Smooth muscle cell (in vitro differentiated cells): ENCODE measurements around the gene TAPBPL. TPM values are rescaled to one million over a fixed set of nuclear protein-coding genes. Genes with fewer than 3 reads are reported as not detected.
A peak's percentile ranks its signal among the peaks of the same experiment; 100 is the strongest.
"Not testable (repeated sequence)": the region's sequence is repeated elsewhere in the genome, so short reads cannot be mapped to it uniquely, and the experiment has no call there.

Source experiments
- DNase-seq: peaks from one replicate; lab custom pipeline; 2025; ENCODE audit not compliant: unreplicated experiment; lab: John Stamatoyannopoulos, UW
- H2AFZ ChIP-seq: fragments of 200-600 bp; sonication (generic); 2 replicates; pipeline ENCODE4 v1.6.0; 2016; ENCODE audit warnings: antibody characterized with exemption, low read depth, mild to moderate bottlenecking
- H3F3A ChIP-seq: fragments of 200-600 bp; sonication (generic); 2 replicates; pipeline ENCODE4 v1.6.0; 2017; ENCODE audit warnings: antibody characterized with exemption, low read depth
- H3K27ac ChIP-seq: fragments of 200-600 bp; sonication (generic); 2 replicates; pipeline ENCODE4 v1.5.1; 2016; ENCODE audit warnings: low read depth, mild to moderate bottlenecking
- H3K27me3 ChIP-seq: fragments of 200-600 bp; sonication (generic); 2 replicates; pipeline ENCODE4 v1.6.1; 2016; ENCODE audit warnings: low read depth, mild to moderate bottlenecking
- H3K36me3 ChIP-seq: fragments of 200-600 bp; sonication (generic); 2 replicates; pipeline ENCODE4 v1.5.1; 2016; ENCODE audit warnings: low read depth
- H3K4me1 ChIP-seq: fragments of 200-600 bp; sonication (generic); 2 replicates; pipeline ENCODE4 v1.5.1; 2016; ENCODE audit warnings: low read depth
- H3K4me2 ChIP-seq: fragments of 200-600 bp; sonication (generic); 2 replicates; pipeline ENCODE4 v1.6.0; 2016; ENCODE audit warnings: mild to moderate bottlenecking
- H3K4me3 ChIP-seq: fragments of 200-600 bp; sonication (generic); 2 replicates; pipeline ENCODE4 v1.5.1; 2016; ENCODE audit warnings: mild to moderate bottlenecking
- H3K79me2 ChIP-seq: fragments of 200-600 bp; sonication (generic); 2 replicates; pipeline ENCODE4 v1.6.0; 2016; ENCODE audit warnings: low read depth, mild to moderate bottlenecking
- H3K9ac ChIP-seq: fragments of 200-600 bp; sonication (generic); 2 replicates; pipeline ENCODE4 v1.6.0; 2016; ENCODE audit warnings: low read depth
- H3K9me3 ChIP-seq: fragments of 200-600 bp; sonication (generic); replicated peaks from 2 replicates; pipeline ENCODE4 v1.5.1; 2016; ENCODE audit warnings: low read depth
- H4K20me1 ChIP-seq: fragments of 200-600 bp; sonication (generic); 2 replicates; pipeline ENCODE4 v1.6.0; 2016; ENCODE audit warnings: low read depth
- WGBS: methylation state at CpG from one replicate; pipeline ENCODE4 v1.1.7; 2016; ENCODE audit warnings: low lambda C conversion rate; 5-methylcytosine and 5-hydroxymethylcytosine counted together
- polyA plus RNA-seq: library from polyadenylated mRNA; unstranded; fragments of >200 nt; fragmentation: Nextera tagmentation; extraction: Ambion mirVana; gene quantifications from 2 replicates; pipeline ENCODE4 v1.2.1, GENCODE V29; 2016
- total RNA-seq: library from RNA; depleted of rRNA; stranded (reverse); fragments of >200 nt; gene quantifications from 2 replicates; pipeline ENCODE4 v1.2.3, GENCODE V29; 2014
- TF ChIP-seq, protein P1 (sequence below): fragments of 200-600 bp; sonication (generic); IDR thresholded peaks from 2 replicates; pipeline ENCODE4 v1.5.1; 2017; ENCODE audit warnings: borderline replicate concordance, mild to moderate bottlenecking, antibody characterized with exemption; ENCODE audit not compliant: insufficient read depth, poor library complexity, severe bottlenecking

TAPBPL gene
- total and polyA plus RNA-seq, 2 experiments from 2014 or later, result 0.85 to 3.2 TPM

DNA sequence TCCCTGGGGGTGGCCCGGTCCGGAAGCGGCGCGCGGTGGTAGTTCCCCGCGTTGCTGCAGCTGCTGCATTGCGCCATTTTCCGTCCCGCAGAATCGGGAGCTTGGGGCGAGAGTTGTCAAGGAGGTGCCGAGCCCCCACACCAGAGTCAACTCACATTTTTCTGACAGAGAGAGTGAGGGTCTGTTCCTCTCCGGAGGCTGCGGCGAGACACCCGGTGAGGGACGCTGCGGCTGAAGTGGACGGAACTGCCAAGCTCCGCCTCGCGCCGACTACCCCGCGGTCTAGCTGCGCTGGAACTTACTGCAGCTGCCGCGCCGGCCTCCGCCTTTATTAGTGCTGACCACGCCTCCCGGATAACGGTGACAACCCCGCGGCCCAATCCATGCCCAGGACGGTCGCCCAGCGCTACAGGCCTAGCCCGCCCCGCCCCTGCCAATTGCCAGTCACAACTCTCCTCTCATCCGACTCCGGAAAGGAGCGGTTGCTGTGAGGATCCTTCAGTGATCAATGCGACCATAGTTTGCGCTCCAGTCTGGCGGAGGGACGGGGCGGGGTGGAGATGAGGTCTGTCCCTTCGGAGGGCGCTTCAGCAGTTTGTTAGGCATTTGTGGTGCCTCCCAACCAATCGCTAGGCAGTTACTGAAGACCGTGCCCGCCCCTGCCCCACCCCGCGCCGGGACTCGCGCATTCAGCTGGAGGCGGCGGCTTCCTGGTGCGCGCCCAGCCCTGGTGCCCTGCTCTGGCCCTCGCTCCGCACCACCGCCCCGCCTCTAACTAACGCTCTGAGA, 18.7 kb downstream of the TAPBPL start, which contains the start of gene VAMP1:
Gene VAMP1 (minus strand): TSS at position 303 of the 789 bp plus-strand sequence. CDS start 146 bp downstream, at position 157.
- H3K9ac ChIP-seq, result peak within 1 kb of the TSS; percentile 38
- peaks cover 14% of the 10 kb centered on the region for H4K20me1 ChIP-seq
- no peaks in the 10 kb centered on the region for H3K27me3 ChIP-seq
- H2AFZ ChIP-seq, result peak within 1 kb of the TSS; percentile 53
- H3K79me2 ChIP-seq, result peaks cover 22% of the 10 kb centered on the region
- TF ChIP-seq, protein P1, sequence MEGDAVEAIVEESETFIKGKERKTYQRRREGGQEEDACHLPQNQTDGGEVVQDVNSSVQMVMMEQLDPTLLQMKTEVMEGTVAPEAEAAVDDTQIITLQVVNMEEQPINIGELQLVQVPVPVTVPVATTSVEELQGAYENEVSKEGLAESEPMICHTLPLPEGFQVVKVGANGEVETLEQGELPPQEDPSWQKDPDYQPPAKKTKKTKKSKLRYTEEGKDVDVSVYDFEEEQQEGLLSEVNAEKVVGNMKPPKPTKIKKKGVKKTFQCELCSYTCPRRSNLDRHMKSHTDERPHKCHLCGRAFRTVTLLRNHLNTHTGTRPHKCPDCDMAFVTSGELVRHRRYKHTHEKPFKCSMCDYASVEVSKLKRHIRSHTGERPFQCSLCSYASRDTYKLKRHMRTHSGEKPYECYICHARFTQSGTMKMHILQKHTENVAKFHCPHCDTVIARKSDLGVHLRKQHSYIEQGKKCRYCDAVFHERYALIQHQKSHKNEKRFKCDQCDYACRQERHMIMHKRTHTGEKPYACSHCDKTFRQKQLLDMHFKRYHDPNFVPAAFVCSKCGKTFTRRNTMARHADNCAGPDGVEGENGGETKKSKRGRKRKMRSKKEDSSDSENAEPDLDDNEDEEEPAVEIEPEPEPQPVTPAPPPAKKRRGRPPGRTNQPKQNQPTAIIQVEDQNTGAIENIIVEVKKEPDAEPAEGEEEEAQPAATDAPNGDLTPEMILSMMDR, result no peak
- peak within 1 kb of the TSS; percentile 64 for H3K4me3 ChIP-seq
- DNase-seq, result peak; percentile 98
- no peaks in the 10 kb centered on the region for H3K36me3 ChIP-seq
- H3K27ac ChIP-seq, result peak within 1 kb of the TSS; percentile 73
- H3F3A ChIP-seq, result peaks cover 5% of the 10 kb centered on the region
- H3K4me2 ChIP-seq, result peak within 1 kb of the TSS; percentile 92
- whole genome bisulfite sequencing, result under 1% methylated on average over 63 of the region's 69 CpGs
- H3K4me1 ChIP-seq, result peaks cover 11% of the 10 kb centered on the region
- no peaks in the 10 kb centered on the region for H3K9me3 ChIP-seq

DNA sequence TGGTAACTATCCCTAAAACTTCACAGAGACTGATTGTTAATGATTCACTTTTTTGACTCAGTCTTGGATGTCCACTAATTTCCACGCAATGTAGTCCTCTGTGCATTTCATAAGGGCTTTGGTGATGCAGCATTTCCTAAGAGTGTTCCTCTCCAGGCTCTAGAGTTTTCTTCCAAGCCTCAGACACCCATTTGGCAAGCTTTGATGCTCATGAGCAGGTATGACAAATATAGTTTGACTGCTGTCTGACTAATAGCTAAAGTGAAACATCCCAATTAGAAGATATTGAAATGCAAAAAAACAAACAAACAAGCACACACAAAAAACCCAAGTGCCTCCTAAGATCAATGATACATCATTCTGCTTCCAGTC, 20.1 kb downstream of the TAPBPL start:
- no peaks in the 10 kb centered on the region for H3K36me3 ChIP-seq

DNA sequence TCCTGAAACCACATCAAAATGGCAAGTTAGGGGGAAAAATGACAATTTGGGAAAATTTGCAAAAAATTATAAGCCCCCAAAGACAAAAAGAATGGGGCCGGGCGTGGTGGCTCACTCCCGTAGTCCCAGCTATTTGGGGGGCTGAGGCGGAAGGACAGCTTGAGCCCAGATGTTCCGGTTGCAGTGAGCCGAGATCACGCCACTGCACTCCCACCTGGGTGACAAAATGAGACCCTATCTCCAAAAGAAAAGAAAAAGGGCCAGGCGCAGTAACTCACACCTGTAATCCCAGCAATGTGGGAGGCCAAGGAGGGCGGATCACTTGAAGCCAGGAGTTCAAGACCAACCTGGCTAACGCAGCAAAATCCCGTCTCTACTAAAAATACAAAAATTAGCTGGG, 20.6 kb downstream of the TAPBPL start:
- DNase-seq, result no peak
- Histone ChIP-seq H3K79me2 (peaks cover 22% of the 10 kb centered on the region), H3K9me3 (no peaks in the 10 kb centered on the region), H2AFZ (no peak overlapping the region), H3K36me3 (no peaks in the 10 kb centered on the region), H4K20me1 (peaks cover 14% of the 10 kb centered on the region), H3K27me3 (no peaks in the 10 kb centered on the region), H3K4me3 (no peak overlapping the region), H3F3A (peaks cover 5% of the 10 kb centered on the region), H3K9ac (no peak overlapping the region), H3K4me2 (no peak overlapping the region), H3K4me1 (peaks cover 11% of the 10 kb centered on the region), H3K27ac (no peak overlapping the region)
- WGBS, result 89% methylated on average over 11 of the region's 11 CpGs
- TF ChIP-seq, protein P1, result no peak

More for the DNA sequence above, 20.1 kb downstream of the TAPBPL start:
- no peak overlapping the region for H3K27ac ChIP-seq
- H3K4me2 ChIP-seq, result no peak overlapping the region
- DNase-seq, result no peak
- no peaks in the 10 kb centered on the region for H3K9me3 ChIP-seq
- H2AFZ ChIP-seq, result no peak overlapping the region
- peaks cover 11% of the 10 kb centered on the region for H3K4me1 ChIP-seq
- TF ChIP-seq, protein P1, result no peak
- H3K4me3 ChIP-seq, result no peak overlapping the region
- H3F3A ChIP-seq, result peaks cover 5% of the 10 kb centered on the region
- peaks cover 22% of the 10 kb centered on the region for H3K79me2 ChIP-seq
- H4K20me1 ChIP-seq, result peaks cover 14% of the 10 kb centered on the region
- H3K27me3 ChIP-seq, result no peaks in the 10 kb centered on the region
- WGBS, result 82% methylated on average over 1 of the region's 1 CpG
- no peak overlapping the region for H3K9ac ChIP-seq

DNA sequence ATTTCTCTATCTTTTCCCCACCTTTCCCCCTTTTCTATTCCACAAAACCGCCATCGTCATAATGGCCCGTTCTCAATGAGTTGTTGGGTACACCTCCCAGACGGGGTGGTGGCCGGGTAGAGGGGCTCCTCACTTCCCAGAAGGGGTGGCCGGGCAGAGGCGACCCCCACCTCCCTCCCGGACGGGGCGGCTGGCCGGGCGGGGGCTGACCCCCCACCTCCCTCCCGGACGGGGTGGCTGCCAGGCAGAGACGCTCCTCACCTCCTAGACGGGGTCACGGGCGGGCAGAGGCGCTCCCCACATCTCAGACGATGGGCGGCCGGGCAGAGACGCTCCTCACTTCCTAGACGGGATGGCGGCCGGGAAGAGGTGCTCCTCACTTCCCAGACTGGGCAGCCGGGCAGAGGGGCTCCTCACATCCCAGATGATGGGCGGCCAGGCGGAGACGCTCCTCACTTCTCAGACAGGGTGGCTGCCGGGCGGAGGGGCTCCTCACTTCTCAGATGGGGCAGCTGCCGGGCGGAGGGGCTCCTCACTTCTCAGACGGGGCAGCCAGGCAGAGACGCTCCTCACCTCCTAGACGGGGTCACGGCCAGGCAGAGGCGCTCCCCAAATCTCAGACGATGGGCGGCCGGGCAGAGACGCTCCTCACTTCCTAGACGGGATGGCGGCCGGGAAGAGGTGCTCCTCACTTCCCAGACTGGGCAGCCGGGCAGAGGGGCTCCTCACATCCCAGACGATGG, 23.6 kb downstream of the TAPBPL start:
- WGBS, result 95% methylated on average over 35 of the region's 48 CpGs
- not testable (repeated sequence) for H3F3A ChIP-seq

More for the DNA sequence above, 23.6 kb downstream of the TAPBPL start:
- DNase-seq, H3K27ac ChIP-seq, H3K4me1 ChIP-seq, H3K9me3 ChIP-seq, H3K9ac ChIP-seq, H3K4me2 ChIP-seq, H3K4me3 ChIP-seq, H4K20me1 ChIP-seq, H2AFZ ChIP-seq, H3K36me3 ChIP-seq, H3K27me3 ChIP-seq, H3K79me2 ChIP-seq: not testable (repeated sequence)
